A549 (cell line): ENCODE data around the gene TRAF3. TPM values are rescaled to one million over a fixed set of nuclear protein-coding genes. Genes with fewer than 3 reads are reported as not detected.

Experiments
- ATAC-seq, 2 experiments: fragments of 200-7000 bp in 1 of 2; fragments of >200 bp in 1 of 2; cut with Nextera tagmentation in 1 of 2; cut with Tn5 transposase in 1 of 2; 3 replicates each; pipeline versions ENCODE4 v1.8.0 to v1.9.1; 2018 to 2020; ENCODE audit warnings: mild to moderate bottlenecking in 1 of 2, moderate library complexity in 1 of 2
- CTCF ChIA-PET: fragments of 300-600 bp; sonication (Branson Sonifier 250); formaldehyde crosslinking; extraction: SDS; loops from one replicate; lab custom pipeline; 2021; ENCODE audit warnings: antibody characterized with exemption, inconsistent platforms; lab: Yijun Ruan, JAX
- POLR2A ChIA-PET: fragments of 350-600 bp; formaldehyde crosslinking; extraction: SDS; loops from one replicate; lab custom pipeline; 2021; ENCODE audit warnings: antibody characterized with exemption, inconsistent platforms; lab: Yijun Ruan, JAX
- DNase-seq, 2 experiments: peaks; one replicate each; pipeline versions ENCODE4 v3.0.0 to v3.0.0-alpha.2; 2011 to 2016; ENCODE audit warnings: low read depth in 1 of 2, low spot score in 1 of 2
- FAIRE-seq: peaks from 2 replicates; lab custom pipeline; 2011; peaks lifted over from hg19 to GRCh38; lab: Jason Lieb, UNC
- H3K27ac ChIP-seq, 2 experiments: fragments of >200 bp; sonication (Bioruptor Twin); formaldehyde crosslinking; 3 replicates each; pipeline ENCODE4 v1.5.1; 2016 to 2017
- H3K4me1 ChIP-seq: fragments of >200 bp; sonication (Bioruptor Twin); formaldehyde crosslinking; 3 replicates; pipeline ENCODE4 v1.6.1; 2016
- H3K4me2 ChIP-seq: fragments of >200 bp; sonication (Bioruptor Twin); formaldehyde crosslinking; 3 replicates; pipeline ENCODE4 v1.6.1; 2016
- H3K4me3 ChIP-seq: fragments of >200 bp; sonication (Bioruptor Twin); formaldehyde crosslinking; 3 replicates; pipeline ENCODE4 v1.5.1; 2016
- H3K9me3 ChIP-seq: fragments of >200 bp; sonication (Bioruptor Twin); formaldehyde crosslinking; 3 replicates; pipeline ENCODE4 v1.6.1; 2016
- BHLHE40 ChIP-seq: IDR thresholded peaks from 2 replicates; pipeline ENCODE4 v1.6.1; 2012; ENCODE audit warnings: low read depth, low read length, inconsistent platforms
- CBX2 ChIP-seq: fragments of 200-600 bp; sonication (generic); IDR thresholded peaks from 2 replicates; pipeline ENCODE4 v1.6.1; 2016; ENCODE audit warnings: low read depth, mild to moderate bottlenecking, borderline replicate concordance
- CBX8 ChIP-seq: fragments of 200-600 bp; sonication (generic); IDR thresholded peaks from 2 replicates; pipeline ENCODE4 v1.6.1; 2016
- CEBPB ChIP-seq, 2 experiments: fragments of >200 bp in 1 of 2; sonication (Bioruptor Twin) in 1 of 2; formaldehyde crosslinking in 1 of 2; IDR thresholded peaks; 2 replicates each; pipeline ENCODE4 v1.6.1; 2012 to 2016
- ESRRA ChIP-seq: fragments of 150-350 bp; IDR thresholded peaks from 2 replicates; pipeline ENCODE4 v1.6.1; 2014; ENCODE audit warnings: mild to moderate bottlenecking, low read length, borderline replicate concordance
- FOXS1 ChIP-seq: fragments of 250-450 bp; sonication (Bioruptor Pico); IDR thresholded peaks from 2 replicates; pipeline ENCODE4 v1.5.0; 2020; ENCODE audit warnings: mild to moderate bottlenecking, moderate library complexity
- GATA3 ChIP-seq: IDR thresholded peaks from 2 replicates; pipeline ENCODE4 v1.6.1; 2012; ENCODE audit warnings: borderline replicate concordance
- HDAC2 ChIP-seq: fragments of 200-600 bp; sonication (generic); IDR thresholded peaks from 2 replicates; pipeline ENCODE4 v1.6.1; 2016
- HEYL ChIP-seq: fragments of 250-450 bp; sonication (Bioruptor Pico); IDR thresholded peaks from 2 replicates; pipeline ENCODE4 v1.8.0; 2021; ENCODE audit warnings: mild to moderate bottlenecking, moderate library complexity
- HOXA7 ChIP-seq: fragments of 250-450 bp; sonication (Bioruptor Pico); IDR thresholded peaks from 2 replicates; pipeline ENCODE4 v1.5.0; 2020; ENCODE audit warnings: mild to moderate bottlenecking, moderate library complexity
- HOXB5 ChIP-seq: fragments of 250-450 bp; sonication (Bioruptor Pico); IDR thresholded peaks from 2 replicates; pipeline ENCODE4 v1.5.0; 2020; ENCODE audit warnings: mild to moderate bottlenecking, moderate library complexity
- JUNB ChIP-seq: fragments of >200 bp; sonication (Bioruptor Twin); formaldehyde crosslinking; IDR thresholded peaks from 2 replicates; pipeline ENCODE4 v1.6.1; 2016
- KDM5A ChIP-seq: fragments of 200-600 bp; sonication (generic); IDR thresholded peaks from 2 replicates; pipeline ENCODE4 v1.6.1; 2016; ENCODE audit warnings: antibody characterized with exemption, mild to moderate bottlenecking
- NPAS2 ChIP-seq: fragments of 250-450 bp; sonication (Bioruptor Pico); IDR thresholded peaks from 2 replicates; pipeline ENCODE4 v1.8.0; 2022; ENCODE audit warnings: mild to moderate bottlenecking, moderate library complexity, borderline replicate concordance
- NR3C1 ChIP-seq: fragments of >200 bp; sonication (Bioruptor Twin); formaldehyde crosslinking; IDR thresholded peaks from 3 replicates; pipeline ENCODE4 v1.6.1; 2017
- POLR2A ChIP-seq: IDR thresholded peaks from 2 replicates; pipeline ENCODE4 v1.6.1; 2012; ENCODE audit warnings: mild to moderate bottlenecking, low read length
- POLR2AphosphoS2 ChIP-seq: conservative IDR thresholded peaks from 2 replicates; pipeline ENCODE4 v1.6.1; 2012; ENCODE audit warnings: low read length, improper control_type of control experiment, inconsistent platforms
- RNF2 ChIP-seq: fragments of 200-600 bp; sonication (generic); IDR thresholded peaks from 2 replicates; pipeline ENCODE4 v1.6.1; 2016; ENCODE audit warnings: low read depth, mild to moderate bottlenecking, antibody characterized with exemption, moderate library complexity, borderline replicate concordance
- TP53 ChIP-seq: fragments of 250-450 bp; sonication (Bioruptor Pico); IDR thresholded peaks from 2 replicates; pipeline ENCODE4 v1.5.0; 2021; ENCODE audit warnings: mild to moderate bottlenecking, moderate library complexity
- ZC3H11A ChIP-seq: fragments of 450-650 bp; IDR thresholded peaks from 2 replicates; pipeline ENCODE4 v1.6.1; 2014; ENCODE audit warnings: antibody characterized with exemption, mild to moderate bottlenecking
- ZFP36 ChIP-seq: fragments of 450-650 bp; IDR thresholded peaks from 2 replicates; pipeline ENCODE4 v1.6.1; 2014; ENCODE audit warnings: borderline replicate concordance; ENCODE audit not compliant: partially characterized antibody
- ZNF302 ChIP-seq: fragments of 250-450 bp; sonication (Bioruptor Pico); IDR thresholded peaks from 2 replicates; pipeline ENCODE4 v1.9.0; 2021; ENCODE audit warnings: inconsistent platforms, mild to moderate bottlenecking, moderate library complexity
- ZSCAN20 ChIP-seq: fragments of 250-450 bp; sonication (Bioruptor Pico); IDR thresholded peaks from 2 replicates; pipeline ENCODE4 v1.8.0; 2022; ENCODE audit warnings: mild to moderate bottlenecking, moderate library complexity
- WGBS: methylation state at CpG from one replicate; pipeline ENCODE4 v1.1.6; 2017; ENCODE audit errors: missing lambda C conversion rate; 5-methylcytosine and 5-hydroxymethylcytosine counted together
- polyA plus RNA-seq, 4 experiments: library from polyadenylated mRNA; depleted of rRNA in 3 of 4; stranded (reverse); fragments of >200 nt; fragmentation: RNase III in 1 of 4; extraction: RNeasy Plus Mini Kit Qiagen cat#74134 plus additional on column Dnase treatment in 1 of 4; gene quantifications; 2 replicates in 3 of 4; 3 replicates in 1 of 4; pipeline ENCODE4 v1.2.3, GENCODE V29; 2011 to 2017
- TF ChIP-seq, protein P1 (sequence below): fragments of >200 bp; sonication (Bioruptor Twin); formaldehyde crosslinking; IDR thresholded peaks from 2 replicates; pipeline ENCODE4 v1.6.1; 2016
- TF ChIP-seq, protein P2 (sequence below): IDR thresholded peaks from 2 replicates; pipeline ENCODE4 v1.6.1; 2012
- TF ChIP-seq, protein P3 (sequence below): fragments of 150-350 bp; IDR thresholded peaks from 2 replicates; pipeline ENCODE4 v1.6.1; 2014; ENCODE audit warnings: low read depth, mild to moderate bottlenecking, low read length
- TF ChIP-seq, protein P4 (sequence below): fragments of 450-650 bp; IDR thresholded peaks from 2 replicates; pipeline ENCODE4 v1.6.1; 2014; ENCODE audit warnings: antibody characterized with exemption

TRAF3 gene
- polyA plus RNA-seq, 2 of the 4 experiments (the other 2 are of a cell fraction), result 20.2 to 25.5 TPM

DNA sequence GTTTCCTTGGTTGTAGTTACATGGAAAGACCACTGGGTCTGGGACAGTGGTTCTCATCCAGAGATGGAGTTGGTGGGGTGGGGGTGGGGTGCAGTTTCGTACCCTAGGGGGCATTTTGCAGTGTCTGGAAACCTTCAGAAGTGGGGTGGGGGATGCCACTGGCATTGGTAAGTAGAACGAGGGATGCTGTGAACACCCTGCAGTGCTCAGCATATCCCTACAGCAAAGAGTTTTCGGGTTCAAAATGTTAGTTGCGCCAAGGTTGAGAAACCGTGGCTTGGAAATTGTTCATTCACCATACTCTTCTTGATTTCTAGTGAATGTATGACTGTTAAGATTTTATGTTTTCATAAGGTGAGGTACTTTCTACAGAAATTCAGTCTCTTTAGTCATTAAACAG lies 28.7 kb downstream of the TRAF3 start:
- no peak overlapping the region for H3K4me2 ChIP-seq
- TF ChIP-seq CBX8 (no peak), HOXA7 (CRISPR knock-in tag) (no peak), HDAC2 (no peak), ZSCAN20 (no peak)
- TF ChIP-seq, protein P1, sequence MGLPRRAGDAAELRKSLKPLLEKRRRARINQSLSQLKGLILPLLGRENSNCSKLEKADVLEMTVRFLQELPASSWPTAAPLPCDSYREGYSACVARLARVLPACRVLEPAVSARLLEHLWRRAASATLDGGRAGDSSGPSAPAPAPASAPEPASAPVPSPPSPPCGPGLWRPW, result no peak
- no peak for FAIRE-seq
- 0 out of 3 replicates have a peak, but pooled peaks cover 6% of the 10 kb centered on the region for H3K4me1 ChIP-seq
- 96% methylated on average over 5 of the region's 5 CpGs for WGBS
- DNase-seq, result no peak
- no peak overlapping the region for H3K4me3 ChIP-seq
- POLR2A ChIA-PET, result no interaction called here
- H3K27ac ChIP-seq, result no peak overlapping the region
- H3K9me3 ChIP-seq, result no peaks in the 10 kb centered on the region
- peak; percentile 35 to 59; a peak in 1 of 6 replicates for ATAC-seq
- CTCF ChIA-PET, result interaction anchor here (1.0 to 1.7 kb wide), 2 partner anchors 10 to 11 kb away, joined by 3 to 5 read pairs; no protein-coding TSS in a partner anchor

DNA sequence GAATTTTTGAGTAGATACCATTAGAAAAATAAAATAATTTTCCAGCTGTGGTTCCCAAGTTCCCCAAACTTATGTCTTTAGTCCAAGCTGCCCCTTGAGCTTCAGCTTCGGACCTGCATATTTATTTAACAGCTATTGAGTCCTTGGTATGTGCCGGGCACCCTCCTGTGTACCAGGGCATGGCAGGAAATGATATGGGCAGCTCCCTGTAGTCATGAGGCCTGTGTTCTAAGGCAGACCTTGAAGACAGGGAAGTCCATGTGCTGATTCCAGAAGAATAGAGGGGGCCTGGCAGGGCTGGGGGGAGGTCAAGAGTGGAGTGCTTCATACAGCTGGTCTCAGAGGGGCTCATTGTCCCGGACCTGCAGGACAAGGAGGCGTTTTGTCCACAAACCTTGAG lies 29.2 kb downstream of the TRAF3 start:
- FAIRE-seq (no peak), DNase-seq (no peak), ATAC-seq (no peak)
- Histone ChIP-seq H3K4me2 (no peak overlapping the region), H3K4me1 (0 out of 3 replicates have a peak, but pooled peaks cover 6% of the 10 kb centered on the region), H3K4me3 (no peak overlapping the region), H3K9me3 (no peaks in the 10 kb centered on the region), H3K27ac (no peak overlapping the region)
- 81% methylated on average over 4 of the region's 4 CpGs for WGBS
- ChIA-PET CTCF (interaction anchor here (0.6 to 1.7 kb wide), 3 partner anchors 8 to 11 kb away, joined by 3 to 5 read pairs (median 3); no protein-coding TSS in a partner anchor), POLR2A (no interaction called here)
- TF ChIP-seq POLR2AphosphoS2, result no peak

DNA sequence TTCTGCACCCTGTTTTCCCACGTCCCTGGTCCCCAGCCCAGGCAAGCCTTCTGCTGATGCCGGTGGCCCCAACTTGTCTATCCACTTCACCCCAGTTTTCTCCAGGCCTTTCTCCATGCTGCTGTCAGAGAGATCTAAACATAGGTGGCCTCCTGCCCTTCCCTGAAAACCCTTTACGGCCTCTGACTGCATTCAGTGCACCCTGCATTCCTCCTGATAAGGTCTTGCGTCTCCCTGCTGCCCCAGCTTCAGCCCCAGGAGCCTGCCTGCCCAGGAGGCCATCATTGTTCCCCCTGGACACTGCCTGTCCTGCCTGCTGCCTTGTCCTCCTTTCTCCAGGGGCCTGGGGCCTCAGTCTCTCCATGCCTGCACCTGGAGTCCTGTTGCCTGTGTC lies 29.8 kb downstream of the TRAF3 start:
- WGBS, result 92% methylated on average over 4 of the region's 4 CpGs
- H3K4me3 ChIP-seq, result no peak overlapping the region
- DNase-seq (no peak), ATAC-seq (no peak)
- TF ChIP-seq ZC3H11A, result no peak
- no peak for TF ChIP-seq TP53 (CRISPR knock-in tag)
- TF ChIP-seq POLR2A, result no peak
- TF ChIP-seq, protein P2, sequence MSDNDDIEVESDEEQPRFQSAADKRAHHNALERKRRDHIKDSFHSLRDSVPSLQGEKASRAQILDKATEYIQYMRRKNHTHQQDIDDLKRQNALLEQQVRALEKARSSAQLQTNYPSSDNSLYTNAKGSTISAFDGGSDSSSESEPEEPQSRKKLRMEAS, result no peak
- TF ChIP-seq, protein P3, sequence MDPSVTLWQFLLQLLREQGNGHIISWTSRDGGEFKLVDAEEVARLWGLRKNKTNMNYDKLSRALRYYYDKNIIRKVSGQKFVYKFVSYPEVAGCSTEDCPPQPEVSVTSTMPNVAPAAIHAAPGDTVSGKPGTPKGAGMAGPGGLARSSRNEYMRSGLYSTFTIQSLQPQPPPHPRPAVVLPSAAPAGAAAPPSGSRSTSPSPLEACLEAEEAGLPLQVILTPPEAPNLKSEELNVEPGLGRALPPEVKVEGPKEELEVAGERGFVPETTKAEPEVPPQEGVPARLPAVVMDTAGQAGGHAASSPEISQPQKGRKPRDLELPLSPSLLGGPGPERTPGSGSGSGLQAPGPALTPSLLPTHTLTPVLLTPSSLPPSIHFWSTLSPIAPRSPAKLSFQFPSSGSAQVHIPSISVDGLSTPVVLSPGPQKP, result no peak
- TF ChIP-seq KDM5A, result no peak
- TF ChIP-seq, all 56 proteins: peak for 0
- H3K4me2 ChIP-seq, result no peak overlapping the region
- POLR2A ChIA-PET, result no interaction called here
- CTCF ChIA-PET, result interaction anchor here (0.6 to 1.7 kb wide), 3 partner anchors 8 to 11 kb away, joined by 3 to 5 read pairs (median 3); no protein-coding TSS in a partner anchor
- FAIRE-seq, result no peak
- H3K4me1 ChIP-seq, result 0 out of 3 replicates have a peak, but pooled peaks cover 6% of the 10 kb centered on the region
- H3K9me3 ChIP-seq, result no peaks in the 10 kb centered on the region
- no peak overlapping the region for H3K27ac ChIP-seq

DNA sequence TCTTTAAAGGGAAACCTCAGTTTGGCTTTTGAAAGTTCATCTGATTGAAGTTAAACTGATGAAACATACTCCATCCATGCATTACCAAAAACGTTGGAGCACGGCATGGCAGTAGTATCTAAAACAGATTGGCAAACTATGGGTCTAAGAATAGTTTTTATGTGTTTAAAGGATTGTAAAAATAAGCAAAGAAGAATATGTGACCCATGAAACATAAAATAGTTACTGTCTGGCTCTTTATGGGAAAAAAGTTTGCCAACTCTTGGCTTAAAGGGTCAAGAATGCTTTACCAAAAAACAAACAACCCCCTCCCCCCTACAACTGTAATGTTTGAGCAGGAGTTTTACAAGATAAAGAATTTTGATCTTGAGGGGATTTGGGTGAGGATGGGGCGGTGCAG lies 32.6 kb downstream of the TRAF3 start:
- no peak for TF ChIP-seq HOXB5
- no peak for TF ChIP-seq JUNB
- TF ChIP-seq GATA3, result no peak
- no peak for TF ChIP-seq CEBPB (IDR thresholded peaks at IDR 0.05)
- no peak for TF ChIP-seq POLR2AphosphoS2
- no peak for TF ChIP-seq NR3C1
- TF ChIP-seq, protein P4, sequence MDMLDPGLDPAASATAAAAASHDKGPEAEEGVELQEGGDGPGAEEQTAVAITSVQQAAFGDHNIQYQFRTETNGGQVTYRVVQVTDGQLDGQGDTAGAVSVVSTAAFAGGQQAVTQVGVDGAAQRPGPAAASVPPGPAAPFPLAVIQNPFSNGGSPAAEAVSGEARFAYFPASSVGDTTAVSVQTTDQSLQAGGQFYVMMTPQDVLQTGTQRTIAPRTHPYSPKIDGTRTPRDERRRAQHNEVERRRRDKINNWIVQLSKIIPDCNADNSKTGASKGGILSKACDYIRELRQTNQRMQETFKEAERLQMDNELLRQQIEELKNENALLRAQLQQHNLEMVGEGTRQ, result no peak
- no peak for TF ChIP-seq RNF2
- TF ChIP-seq, protein P1, result no peak
- TF ChIP-seq CBX2, result no peak
- no peak for TF ChIP-seq ESRRA
- TF ChIP-seq ZFP36, result no peak
- TF ChIP-seq HEYL, result no peak
- TF ChIP-seq NPAS2, result no peak
- no peak for TF ChIP-seq FOXS1 (CRISPR knock-in tag)
- no peak for TF ChIP-seq KDM5A
- TF ChIP-seq ZNF302 (CRISPR knock-in tag), result no peak
- no peak for TF ChIP-seq BHLHE40
- POLR2A ChIA-PET, result no interaction called here
- FAIRE-seq, result no peak
- Histone ChIP-seq H3K27ac (no peak overlapping the region), H3K9me3 (no peaks in the 10 kb centered on the region), H3K4me3 (no peak overlapping the region), H3K4me1 (0 out of 3 replicates have a peak, but pooled peaks cover 6% of the 10 kb centered on the region), H3K4me2 (no peak overlapping the region)
- DNase-seq, result no peak
- WGBS, result 80% methylated on average over 3 of the region's 3 CpGs
- CTCF ChIA-PET, result no interaction called here
- ATAC-seq, result no peak
